Liver (tissue), 9 donors: ENCODE data around the gene HTT-AS. TPM values are rescaled to one million over a fixed set of nuclear protein-coding genes. Genes with fewer than 3 reads are reported as not detected.

ENCODE experiments used
- DNase-seq: peaks from one replicate; pipeline ENCODE4 v3.0.0-alpha.2; 2017; ENCODE audit warnings: low spot score
- H3K27ac ChIP-seq, 2 donors: one replicate each; pipeline ENCODE4 v1.7.0; 2013; ENCODE audit warnings: inconsistent platforms in 2 of 2, low read length in 2 of 2, control low read depth in 1 of 2, low read depth in 1 of 2, mild to moderate bottlenecking in 1 of 2
- H3K27me3 ChIP-seq, 4 donors: one replicate each; pipeline versions ENCODE4 v1.6.1 to v1.7.0; 2013; ENCODE audit warnings: low read length in 3 of 4, inconsistent platforms in 1 of 4, mild to moderate bottlenecking in 1 of 4, moderate library complexity in 1 of 4; ENCODE audit not compliant: control insufficient read depth in 4 of 4, insufficient read depth in 4 of 4
- H3K36me3 ChIP-seq, 4 donors: one replicate each; pipeline versions ENCODE4 v1.6.1 to v1.7.0; 2013; ENCODE audit warnings: low read length in 3 of 4, mild to moderate bottlenecking in 3 of 4, low read depth in 1 of 4, moderate library complexity in 1 of 4; ENCODE audit not compliant: control insufficient read depth in 4 of 4, insufficient read depth in 3 of 4
- H3K4me1 ChIP-seq, 4 donors: one replicate each; pipeline versions ENCODE4 v1.6.1 to v1.7.0; 2013; ENCODE audit warnings: low read length in 3 of 4, mild to moderate bottlenecking in 3 of 4, moderate library complexity in 1 of 4; ENCODE audit not compliant: control insufficient read depth in 4 of 4, insufficient read depth in 4 of 4
- H3K4me3 ChIP-seq, 3 donors: one replicate each; pipeline versions ENCODE4 v1.6.1 to v1.7.0; 2013; ENCODE audit warnings: low read length in 3 of 3, control low read depth in 1 of 3, low read depth in 1 of 3, mild to moderate bottlenecking in 1 of 3
- H3K9ac ChIP-seq, 2 donors: one replicate each; pipeline ENCODE4 v1.7.0; 2013; ENCODE audit warnings: low read length in 2 of 2, mild to moderate bottlenecking in 2 of 2, moderate library complexity in 2 of 2, control low read depth in 1 of 2, low read depth in 1 of 2
- H3K9me3 ChIP-seq, 4 donors: one replicate each; pipeline versions ENCODE4 v1.6.1 to v1.7.0; 2013; ENCODE audit warnings: low read length in 3 of 4; ENCODE audit not compliant: control insufficient read depth in 4 of 4
- ATF3 ChIP-seq: IDR thresholded peaks from 2 replicates; pipeline ENCODE4 v1.6.1; 2016; ENCODE audit warnings: antibody characterized with exemption
- EGR1 ChIP-seq, 2 donors: IDR thresholded peaks; 2 replicates each; pipeline ENCODE4 v1.6.1; 2016 to 2018; ENCODE audit warnings: antibody characterized with exemption in 2 of 2, low read depth in 2 of 2
- FOXA1 ChIP-seq: IDR thresholded peaks from 2 replicates; pipeline ENCODE4 v1.6.1; 2016; ENCODE audit warnings: antibody characterized with exemption
- GABPA ChIP-seq, 2 donors: IDR thresholded peaks in 1 of 2; conservative IDR thresholded peaks in 1 of 2; 2 replicates each; pipeline ENCODE4 v1.6.1; 2016; ENCODE audit warnings: antibody characterized with exemption in 2 of 2, mild to moderate bottlenecking in 1 of 2, moderate library complexity in 1 of 2
- HNF4A ChIP-seq, 2 donors: conservative IDR thresholded peaks; 2 replicates each; pipeline ENCODE4 v1.6.1; 2016; ENCODE audit warnings: antibody characterized with exemption in 2 of 2, mild to moderate bottlenecking in 2 of 2
- HNF4G ChIP-seq: IDR thresholded peaks from 2 replicates; pipeline ENCODE4 v1.6.1; 2016; ENCODE audit warnings: antibody characterized with exemption
- JUND ChIP-seq, 2 donors: IDR thresholded peaks; 2 replicates each; pipeline ENCODE4 v1.6.1; 2016; ENCODE audit warnings: antibody characterized with exemption in 2 of 2
- NR2F2 ChIP-seq: IDR thresholded peaks from 2 replicates; pipeline ENCODE4 v1.6.1; 2016; ENCODE audit warnings: antibody characterized with exemption
- RXRA ChIP-seq, 2 donors: IDR thresholded peaks; 2 replicates each; pipeline ENCODE4 v1.6.1; 2017 to 2018; ENCODE audit warnings: antibody characterized with exemption in 2 of 2, mild to moderate bottlenecking in 1 of 2
- SP1 ChIP-seq: IDR thresholded peaks from 2 replicates; pipeline ENCODE4 v1.6.1; 2018; ENCODE audit warnings: antibody characterized with exemption, mild to moderate bottlenecking
- TAF1 ChIP-seq: conservative IDR thresholded peaks from 2 replicates; pipeline ENCODE4 v1.6.1; 2016; ENCODE audit warnings: antibody characterized with exemption, mild to moderate bottlenecking
- YY1 ChIP-seq: IDR thresholded peaks from 2 replicates; pipeline ENCODE4 v1.6.1; 2016; ENCODE audit warnings: antibody characterized with exemption, mild to moderate bottlenecking
- ZBTB33 ChIP-seq: IDR thresholded peaks from 2 replicates; pipeline ENCODE4 v1.6.1; 2016; ENCODE audit warnings: antibody characterized with exemption
- WGBS: extraction: QIAGEN DNeasy Blood & Tissue Kit; methylation state at CpG from one replicate; pipeline ENCODE4 v1.1.7; 2013; 5-methylcytosine and 5-hydroxymethylcytosine counted together
- polyA plus RNA-seq, 2 donors: library from polyadenylated mRNA; stranded (reverse) in 1 of 2; unstranded in 1 of 2; fragments of 200-250 nt in 1 of 2; fragments of >200 nt in 1 of 2; fragmentation: Nextera tagmentation in 1 of 2; extraction: Ambion mirVana in 1 of 2; gene quantifications; one replicate each; pipeline versions ENCODE4 v1.2.1 to v1.2.3, GENCODE V29; 2013 to 2015
- total RNA-seq, 2 donors: library from RNA; depleted of rRNA; stranded (reverse); fragments of >200 nt; gene quantifications; one replicate each; pipeline ENCODE4 v1.2.3, GENCODE V29; 2014
- TF ChIP-seq, protein P1 (sequence below): IDR thresholded peaks from 2 replicates; pipeline ENCODE4 v1.6.1; 2016; ENCODE audit warnings: antibody characterized with exemption, mild to moderate bottlenecking
- TF ChIP-seq, protein P2 (sequence below): fragments of 150-350 bp; IDR thresholded peaks from 2 replicates; pipeline ENCODE4 v1.5.1; 2017; ENCODE audit warnings: improper control_type of control experiment, low read depth, low read length; ENCODE audit not compliant: missing input control
- TF ChIP-seq, protein P3 (sequence below): IDR thresholded peaks from 2 replicates; pipeline ENCODE4 v1.6.1; 2016; ENCODE audit warnings: antibody characterized with exemption
- donor health status: healthy.
- donor health status: healthy.
- donor health status: healthy.
- donor health status: healthy.
- donor health status: healthy.

The HTT-AS gene
- total and polyA plus RNA-seq, 4 donors, result not detected

- Histone ChIP-seq H3K36me3 (no peaks in the 10 kb centered on the region), H3K27ac (no peak overlapping the region), H3K27me3 (no peaks in the 10 kb centered on the region), H3K9me3 (no peaks in the 10 kb centered on the region), H3K4me1 (no peaks in the 10 kb centered on the region), H3K4me3 (no peak overlapping the region), H3K9ac (no peak overlapping the region)
- no peak for DNase-seq
- TF ChIP-seq RXRA (IDR thresholded peaks at IDR 0.05), result no peak
- no peak for TF ChIP-seq ZBTB33
- no peak for TF ChIP-seq NR2F2
- no peak for TF ChIP-seq GABPA (IDR thresholded peaks at IDR 0.05 in 1 of 2, conservative IDR thresholded peaks at IDR 0.05 in 1 of 2)
- no peak for TF ChIP-seq HNF4A (conservative IDR thresholded peaks at IDR 0.05)
- TF ChIP-seq EGR1 (IDR thresholded peaks at IDR 0.05; ENCODE audit: low read depth in 2 of 2), result no peak
- TF ChIP-seq, protein P1, sequence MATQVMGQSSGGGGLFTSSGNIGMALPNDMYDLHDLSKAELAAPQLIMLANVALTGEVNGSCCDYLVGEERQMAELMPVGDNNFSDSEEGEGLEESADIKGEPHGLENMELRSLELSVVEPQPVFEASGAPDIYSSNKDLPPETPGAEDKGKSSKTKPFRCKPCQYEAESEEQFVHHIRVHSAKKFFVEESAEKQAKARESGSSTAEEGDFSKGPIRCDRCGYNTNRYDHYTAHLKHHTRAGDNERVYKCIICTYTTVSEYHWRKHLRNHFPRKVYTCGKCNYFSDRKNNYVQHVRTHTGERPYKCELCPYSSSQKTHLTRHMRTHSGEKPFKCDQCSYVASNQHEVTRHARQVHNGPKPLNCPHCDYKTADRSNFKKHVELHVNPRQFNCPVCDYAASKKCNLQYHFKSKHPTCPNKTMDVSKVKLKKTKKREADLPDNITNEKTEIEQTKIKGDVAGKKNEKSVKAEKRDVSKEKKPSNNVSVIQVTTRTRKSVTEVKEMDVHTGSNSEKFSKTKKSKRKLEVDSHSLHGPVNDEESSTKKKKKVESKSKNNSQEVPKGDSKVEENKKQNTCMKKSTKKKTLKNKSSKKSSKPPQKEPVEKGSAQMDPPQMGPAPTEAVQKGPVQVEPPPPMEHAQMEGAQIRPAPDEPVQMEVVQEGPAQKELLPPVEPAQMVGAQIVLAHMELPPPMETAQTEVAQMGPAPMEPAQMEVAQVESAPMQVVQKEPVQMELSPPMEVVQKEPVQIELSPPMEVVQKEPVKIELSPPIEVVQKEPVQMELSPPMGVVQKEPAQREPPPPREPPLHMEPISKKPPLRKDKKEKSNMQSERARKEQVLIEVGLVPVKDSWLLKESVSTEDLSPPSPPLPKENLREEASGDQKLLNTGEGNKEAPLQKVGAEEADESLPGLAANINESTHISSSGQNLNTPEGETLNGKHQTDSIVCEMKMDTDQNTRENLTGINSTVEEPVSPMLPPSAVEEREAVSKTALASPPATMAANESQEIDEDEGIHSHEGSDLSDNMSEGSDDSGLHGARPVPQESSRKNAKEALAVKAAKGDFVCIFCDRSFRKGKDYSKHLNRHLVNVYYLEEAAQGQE, result no peak
- no peak for TF ChIP-seq TAF1
- no peak for TF ChIP-seq JUND (IDR thresholded peaks at IDR 0.05)
- no peak for TF ChIP-seq ATF3
- TF ChIP-seq, protein P2, sequence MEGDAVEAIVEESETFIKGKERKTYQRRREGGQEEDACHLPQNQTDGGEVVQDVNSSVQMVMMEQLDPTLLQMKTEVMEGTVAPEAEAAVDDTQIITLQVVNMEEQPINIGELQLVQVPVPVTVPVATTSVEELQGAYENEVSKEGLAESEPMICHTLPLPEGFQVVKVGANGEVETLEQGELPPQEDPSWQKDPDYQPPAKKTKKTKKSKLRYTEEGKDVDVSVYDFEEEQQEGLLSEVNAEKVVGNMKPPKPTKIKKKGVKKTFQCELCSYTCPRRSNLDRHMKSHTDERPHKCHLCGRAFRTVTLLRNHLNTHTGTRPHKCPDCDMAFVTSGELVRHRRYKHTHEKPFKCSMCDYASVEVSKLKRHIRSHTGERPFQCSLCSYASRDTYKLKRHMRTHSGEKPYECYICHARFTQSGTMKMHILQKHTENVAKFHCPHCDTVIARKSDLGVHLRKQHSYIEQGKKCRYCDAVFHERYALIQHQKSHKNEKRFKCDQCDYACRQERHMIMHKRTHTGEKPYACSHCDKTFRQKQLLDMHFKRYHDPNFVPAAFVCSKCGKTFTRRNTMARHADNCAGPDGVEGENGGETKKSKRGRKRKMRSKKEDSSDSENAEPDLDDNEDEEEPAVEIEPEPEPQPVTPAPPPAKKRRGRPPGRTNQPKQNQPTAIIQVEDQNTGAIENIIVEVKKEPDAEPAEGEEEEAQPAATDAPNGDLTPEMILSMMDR, result no peak
- TF ChIP-seq FOXA1, result no peak
- TF ChIP-seq YY1, result no peak
- TF ChIP-seq, protein P3, sequence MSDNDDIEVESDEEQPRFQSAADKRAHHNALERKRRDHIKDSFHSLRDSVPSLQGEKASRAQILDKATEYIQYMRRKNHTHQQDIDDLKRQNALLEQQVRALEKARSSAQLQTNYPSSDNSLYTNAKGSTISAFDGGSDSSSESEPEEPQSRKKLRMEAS, result no peak
- no peak for TF ChIP-seq HNF4G
- TF ChIP-seq SP1, result no peak
- 95% methylated on average over 21 of the region's 21 CpGs for WGBS
These were observed 48.5 kb downstream of the HTT-AS start for GRCh38 chr4:3025881-3026280.

DNA sequence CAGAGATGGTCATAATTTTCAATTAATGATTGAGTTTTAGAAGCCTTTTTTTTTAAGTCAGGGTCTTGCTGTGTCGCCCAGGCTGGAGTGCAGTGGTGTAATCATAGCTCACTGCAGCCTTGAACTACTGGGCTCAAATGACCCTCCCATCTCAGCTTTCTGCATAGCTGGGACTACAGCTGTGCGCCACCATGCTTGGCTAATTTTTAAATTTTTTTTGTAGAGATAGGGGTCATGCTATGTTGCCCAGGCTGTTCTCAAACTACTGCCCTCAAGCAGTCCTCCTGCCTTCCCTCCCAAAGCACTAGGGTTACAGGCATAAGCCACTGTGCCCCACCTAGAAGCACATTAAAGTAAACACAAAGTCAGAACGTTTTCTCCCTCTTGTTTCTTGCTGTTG is 51.7 kb downstream of the HTT-AS start:
- Histone ChIP-seq H3K9ac (no peak overlapping the region), H3K36me3 (no peaks in the 10 kb centered on the region), H3K9me3 (no peaks in the 10 kb centered on the region), H3K27ac (no peak overlapping the region), H3K4me1 (no peaks in the 10 kb centered on the region), H3K4me3 (no peak overlapping the region), H3K27me3 (no peaks in the 10 kb centered on the region)
- WGBS, result 84% methylated on average over 3 of the region's 3 CpGs
- no peak for DNase-seq
- TF ChIP-seq HNF4A (conservative IDR thresholded peaks at IDR 0.05) (no peak), SP1 (no peak)
